HUDEP-2 (cell line): ENCODE results near the gene UFSP1.
"Not testable (repeated sequence)": the region's sequence is repeated elsewhere in the genome, so short reads cannot be mapped to it uniquely, and the experiment has no call there.

Source experiments
- DNase-seq, 76 experiments: peaks; one replicate each; lab custom pipeline; 2025; ENCODE audit not compliant: unreplicated experiment in 76 of 76; lab: John Stamatoyannopoulos, UW

The UFSP1 gene

GRCh38 chr7:100888988-100889750, at the start of gene UFSP1:
UFSP1 (minus strand) TSS chr7:100889715; CDS start chr7:100889271, 444 bp downstream.
- peak in 7 of 76 experiments; percentile 41 to 89 (median 67) for DNase-seq

- not testable (repeated sequence) for DNase-seq
These were observed 46.7 kb upstream of the UFSP1 start for GRCh38 chr7:100936167-100936566.

GRCh38 chr7:100935381-100935780, 45.9 kb upstream of the UFSP1 start:
- not testable (repeated sequence) for DNase-seq

- DNase-seq, result peak in 1 of 76 experiments; percentile 3
These were observed 44.2 kb upstream of the UFSP1 start for GRCh38 chr7:100933734-100934133.

- no peak for DNase-seq
These were observed 40.3 kb upstream of the UFSP1 start for GRCh38 chr7:100929808-100930174.

GRCh38 chr7:100923616-100924015, 34.1 kb upstream of the UFSP1 start:
- not testable (repeated sequence) for DNase-seq

GRCh38 chr7:100921039-100921438, 31.5 kb upstream of the UFSP1 start:
- no peak for DNase-seq

- DNase-seq, result not testable (repeated sequence)
These were observed 30.4 kb upstream of the UFSP1 start for GRCh38 chr7:100919779-100920437.

GRCh38 chr7:100919335-100919734, 29.8 kb upstream of the UFSP1 start:
- not testable (repeated sequence) for DNase-seq

GRCh38 chr7:100914879-100915447, 25.4 kb upstream of the UFSP1 start:
- DNase-seq, result no peak

GRCh38 chr7:100914208-100914878, 24.8 kb upstream of the UFSP1 start:
- peak in 1 of 76 experiments; percentile 0 for DNase-seq

- DNase-seq, result no peak
These were observed 22.0 kb upstream of the UFSP1 start for GRCh38 chr7:100911484-100911883.

- DNase-seq, result not testable (repeated sequence)
These were observed 20.9 kb upstream of the UFSP1 start for GRCh38 chr7:100910443-100910842.

- DNase-seq, result no peak
These were observed 19.0 kb upstream of the UFSP1 start for GRCh38 chr7:100908512-100908911.

- no peak for DNase-seq
These were observed 13.1 kb upstream of the UFSP1 start for GRCh38 chr7:100902638-100903037.

GRCh38 chr7:100901921-100902332, 12.4 kb upstream of the UFSP1 start:
- no peak for DNase-seq

- DNase-seq, result no peak
These were observed 11.5 kb upstream of the UFSP1 start for GRCh38 chr7:100900978-100901377.

- no peak for DNase-seq
These were observed 9.9 kb upstream of the UFSP1 start for GRCh38 chr7:100899432-100899831.

- peak in 23 of 76 experiments; percentile 7 to 65 (median 27) for DNase-seq
These were observed 8.4 kb upstream of the UFSP1 start for GRCh38 chr7:100897772-100898454.
